ENCODE results near the gene DGKB.

- TF ChIP-seq, protein P1, sequence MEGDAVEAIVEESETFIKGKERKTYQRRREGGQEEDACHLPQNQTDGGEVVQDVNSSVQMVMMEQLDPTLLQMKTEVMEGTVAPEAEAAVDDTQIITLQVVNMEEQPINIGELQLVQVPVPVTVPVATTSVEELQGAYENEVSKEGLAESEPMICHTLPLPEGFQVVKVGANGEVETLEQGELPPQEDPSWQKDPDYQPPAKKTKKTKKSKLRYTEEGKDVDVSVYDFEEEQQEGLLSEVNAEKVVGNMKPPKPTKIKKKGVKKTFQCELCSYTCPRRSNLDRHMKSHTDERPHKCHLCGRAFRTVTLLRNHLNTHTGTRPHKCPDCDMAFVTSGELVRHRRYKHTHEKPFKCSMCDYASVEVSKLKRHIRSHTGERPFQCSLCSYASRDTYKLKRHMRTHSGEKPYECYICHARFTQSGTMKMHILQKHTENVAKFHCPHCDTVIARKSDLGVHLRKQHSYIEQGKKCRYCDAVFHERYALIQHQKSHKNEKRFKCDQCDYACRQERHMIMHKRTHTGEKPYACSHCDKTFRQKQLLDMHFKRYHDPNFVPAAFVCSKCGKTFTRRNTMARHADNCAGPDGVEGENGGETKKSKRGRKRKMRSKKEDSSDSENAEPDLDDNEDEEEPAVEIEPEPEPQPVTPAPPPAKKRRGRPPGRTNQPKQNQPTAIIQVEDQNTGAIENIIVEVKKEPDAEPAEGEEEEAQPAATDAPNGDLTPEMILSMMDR (IDR thresholded peaks at IDR 0.05): no peak
- TF ChIP-seq POLR2A (IDR thresholded peaks at IDR 0.05): no peak
These were observed 6.1 kb downstream of the DGKB start for GRCh38 chr7:14896461-14896860.
